Esophagus mucosa (tissue), 1 donor: Measurements from ENCODE around the gene DPPA2. TPM values are rescaled to one million over a fixed set of nuclear protein-coding genes. Genes with fewer than 3 reads are reported as not detected.

Source experiments
- ATAC-seq: fragments of 200-7000 bp; cut with Tn5 transposase; one replicate; pipeline ENCODE4 v1.9.1; 2020
- total RNA-seq: library from RNA; stranded (reverse); gene quantifications from one replicate; pipeline ENCODE4 v1.2.4, GENCODE V29; 2023
- donor health status: DM: yes; HTN: yes; CAD: no.

DPPA2 gene
- total RNA-seq, 1 donor from 2014 or later, result not detected

DNA sequence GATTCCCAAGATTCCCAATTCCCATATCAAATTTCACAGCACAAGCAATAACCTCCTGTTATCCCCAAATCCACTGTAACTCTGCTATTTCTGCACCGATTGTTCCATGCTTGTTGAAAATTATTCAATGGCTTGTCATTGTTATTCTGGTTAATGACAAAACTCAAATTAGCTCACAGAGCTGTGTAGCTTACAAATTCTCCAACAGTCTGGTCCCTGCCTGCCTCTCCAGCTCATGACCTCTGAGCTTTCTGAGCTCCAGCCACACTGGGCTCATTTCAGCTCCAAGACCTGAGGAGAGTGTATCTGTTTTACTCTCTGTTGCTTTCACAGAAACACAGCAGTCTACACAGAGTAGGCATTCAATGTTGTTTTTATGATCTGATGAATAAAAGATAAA, 3.3 kb downstream of the DPPA2 start:
- ATAC-seq, result no peak

GRCh38 chr3:109297496-109297895, 18.8 kb downstream of the DPPA2 start:
- ATAC-seq, result no peak

- no peak for ATAC-seq
Observed at GRCh38 chr3:109284071-109284470, 32.2 kb downstream of the DPPA2 start.

DNA sequence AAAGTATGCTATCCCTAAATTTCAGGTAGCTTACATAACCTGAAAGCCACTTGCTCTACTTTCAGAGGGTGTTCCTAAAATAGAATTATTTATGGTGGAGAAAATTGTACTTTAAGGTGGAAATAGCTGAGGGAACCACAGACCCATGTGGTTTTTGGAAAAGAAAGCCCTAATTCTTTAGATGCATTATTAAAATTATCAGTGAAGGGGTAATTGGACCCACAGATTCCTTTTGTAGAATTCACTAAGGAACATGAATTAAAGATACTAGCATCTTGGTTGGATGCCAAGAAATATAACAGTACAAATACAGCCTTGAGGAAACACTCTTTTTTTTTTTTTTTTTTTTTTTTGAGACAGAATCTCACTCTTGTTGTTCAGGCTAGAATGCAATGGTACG, 37.8 kb downstream of the DPPA2 start:
- ATAC-seq, result no peak

DNA sequence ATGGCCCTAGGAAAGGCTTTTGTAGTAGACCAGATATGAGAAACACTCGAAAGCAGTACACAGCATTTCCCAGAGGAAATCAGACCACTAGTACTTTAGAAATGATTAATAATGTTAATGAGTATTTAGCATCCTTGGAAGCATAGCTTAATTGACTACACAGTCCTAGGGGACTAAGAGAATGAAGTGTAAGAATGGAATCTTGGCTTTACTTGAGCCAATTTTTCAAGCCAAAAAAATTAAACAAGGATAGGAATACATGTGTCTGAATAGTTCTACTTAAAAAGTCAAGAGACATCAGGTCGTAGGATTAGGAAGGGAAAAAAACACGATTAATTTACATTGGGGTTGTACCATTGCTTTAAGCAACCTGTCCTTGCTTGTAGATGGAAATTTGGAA, 38.2 kb downstream of the DPPA2 start:
- ATAC-seq, result no peak

DNA sequence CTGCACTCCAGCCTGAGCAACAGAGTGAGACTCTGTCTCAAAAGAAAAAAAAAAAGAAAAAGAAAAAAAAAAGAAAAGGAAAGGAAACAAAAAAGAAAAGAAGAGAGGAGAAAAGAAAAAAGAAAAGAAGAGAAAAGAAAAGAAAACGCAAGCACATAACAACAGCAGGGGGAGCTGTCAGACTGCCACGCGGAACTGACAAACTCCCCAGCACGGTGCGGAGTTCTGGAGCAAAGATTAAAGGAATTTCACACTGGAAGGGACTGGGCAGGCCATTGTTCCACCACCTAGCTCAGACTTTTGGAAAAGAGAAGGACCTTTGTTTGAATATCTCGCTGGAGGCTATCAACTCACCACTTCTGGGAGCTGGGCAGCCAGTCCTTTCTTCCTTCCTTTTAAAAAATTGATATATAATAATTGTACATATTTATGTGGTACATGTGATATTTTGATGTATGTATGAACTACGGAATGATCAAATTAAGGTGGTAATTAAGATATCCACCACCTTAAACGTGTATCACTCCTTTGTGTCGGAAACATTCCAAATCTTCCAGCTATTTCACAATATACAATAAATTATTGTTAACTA, 40.5 kb downstream of the DPPA2 start:
- no peak for ATAC-seq

GRCh38 chr3:109270779-109271178, 45.5 kb downstream of the DPPA2 start:
- ATAC-seq, result no peak

DNA sequence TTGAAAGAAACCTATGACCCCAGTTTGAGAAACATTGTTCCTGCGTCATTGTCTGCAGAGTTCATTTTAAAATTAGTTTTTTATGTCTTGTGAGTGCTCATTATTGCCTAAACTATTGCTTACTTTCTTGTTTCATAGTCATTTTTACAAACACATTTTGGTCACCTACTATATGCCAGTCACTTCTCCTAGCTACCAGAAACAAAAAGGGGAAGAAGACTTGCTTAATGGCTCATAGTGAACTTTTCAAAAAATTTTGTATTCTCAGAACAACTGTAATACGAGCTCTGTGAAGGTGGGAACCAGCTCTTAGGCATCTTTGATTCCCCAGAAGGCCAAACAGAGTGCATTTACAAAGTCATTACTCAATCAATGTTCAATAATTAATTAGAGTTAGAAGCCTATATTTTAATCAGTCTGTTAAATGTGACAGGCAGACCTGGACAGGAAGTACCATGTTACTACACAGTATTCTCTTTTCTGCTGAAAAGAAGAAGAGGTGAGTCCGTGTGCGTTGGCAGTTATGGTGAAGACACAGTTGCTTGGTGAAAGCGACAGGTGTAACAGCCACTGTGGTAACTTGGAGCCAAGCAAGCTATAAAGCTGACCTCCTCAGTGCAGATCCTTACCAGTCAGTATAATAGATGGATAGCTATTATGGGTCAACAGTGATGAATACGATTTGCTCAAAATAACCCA, 46.6 kb downstream of the DPPA2 start:
- no peak for ATAC-seq

DNA sequence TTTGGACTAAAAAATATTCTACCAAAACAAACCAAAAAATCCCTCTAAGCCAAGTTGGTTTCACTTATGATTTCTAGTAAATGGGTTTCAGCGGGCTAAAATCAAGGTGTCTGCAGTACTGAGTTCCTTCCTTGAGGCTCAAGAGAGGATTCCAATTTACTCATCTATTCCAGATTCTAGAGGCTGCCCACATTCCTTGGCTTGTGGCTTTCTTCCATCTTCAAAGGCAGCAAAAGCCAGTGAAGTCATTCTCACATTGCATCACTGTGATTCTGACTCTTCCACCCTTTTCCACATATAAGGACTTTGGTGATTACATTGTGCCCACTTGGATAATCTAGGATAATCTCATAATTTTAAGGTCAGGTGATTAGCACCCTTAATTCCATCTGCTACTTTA, 48.1 kb downstream of the DPPA2 start:
- ATAC-seq, result no peak

DNA sequence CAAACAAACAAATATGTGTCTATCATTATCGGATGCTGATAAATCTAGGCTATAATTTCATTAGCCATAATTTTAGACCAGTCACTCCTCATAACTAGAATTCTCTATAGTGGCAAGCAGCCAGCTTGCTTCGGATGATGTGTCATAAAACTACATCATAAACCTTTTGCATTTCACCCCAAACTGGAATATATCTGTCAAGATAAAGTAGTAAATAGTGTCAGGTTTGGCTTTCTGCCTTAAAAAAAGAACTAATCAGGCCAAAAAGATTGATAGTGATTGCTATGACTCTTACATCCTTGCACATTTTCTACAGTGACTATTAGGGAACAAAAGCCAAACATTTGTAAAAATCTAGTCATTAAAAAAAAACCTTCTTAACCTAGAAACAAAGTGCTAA, 51.0 kb downstream of the DPPA2 start:
- no peak for ATAC-seq

DNA sequence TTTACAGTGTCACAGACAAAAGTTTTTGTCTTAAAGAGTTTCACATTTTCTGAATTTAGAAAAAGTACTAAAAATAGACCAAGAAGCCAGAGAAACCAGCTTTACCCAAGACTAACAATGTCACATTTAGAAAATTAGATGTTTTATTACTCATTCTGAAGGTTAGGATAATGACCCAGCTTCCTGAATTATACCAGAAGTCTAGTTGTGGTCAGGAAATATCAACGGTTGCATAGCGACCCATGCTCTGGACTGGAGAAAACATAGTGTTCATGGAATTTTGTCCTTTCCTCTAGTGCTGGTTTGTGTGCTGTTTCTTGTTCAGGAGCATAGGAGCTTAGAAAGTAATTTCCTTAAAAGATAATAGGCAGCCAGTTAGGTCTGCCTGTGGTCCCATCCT, 59.0 kb downstream of the DPPA2 start:
- no peak for ATAC-seq

DNA sequence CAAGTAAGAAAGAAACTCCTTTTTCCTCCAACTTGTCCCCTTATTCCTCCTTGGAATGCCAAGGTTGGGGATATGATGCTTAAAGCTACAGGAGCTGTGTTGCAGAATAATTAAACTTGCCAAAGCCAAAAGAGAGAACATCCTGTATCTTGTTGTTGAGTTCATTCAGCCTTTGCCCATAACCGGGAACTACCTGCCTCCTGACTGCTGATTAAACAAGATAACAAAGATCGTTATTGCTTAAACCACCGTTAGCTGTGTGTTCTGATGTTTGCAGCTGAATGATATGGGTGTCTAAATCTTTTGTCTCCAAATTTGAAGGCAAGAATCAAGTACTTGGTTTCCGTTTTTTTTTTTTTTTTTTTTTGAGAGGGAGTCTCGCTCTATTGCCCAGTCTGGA, 61.5 kb downstream of the DPPA2 start:
- no peak for ATAC-seq

DNA sequence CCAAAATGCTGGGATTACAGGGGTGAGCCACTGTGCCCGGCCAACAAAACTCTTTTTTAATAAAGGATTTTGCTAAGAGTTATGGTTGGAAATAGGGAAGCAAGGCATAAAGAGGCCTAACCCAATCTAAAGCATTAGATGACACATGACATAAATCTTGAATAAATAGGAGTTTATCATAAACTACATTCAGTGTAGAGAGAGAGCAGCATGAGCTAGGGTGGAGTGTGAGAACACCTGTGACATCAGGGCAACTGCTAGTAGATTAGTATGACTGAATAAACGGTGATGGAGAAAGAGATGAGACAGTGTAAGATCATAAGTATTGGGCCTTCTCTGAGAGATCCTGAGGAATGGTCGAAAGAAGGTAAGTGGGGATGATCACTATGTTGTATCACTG, 63.7 kb downstream of the DPPA2 start:
- ATAC-seq, result no peak

Other genes with a start within 250 kb of the DPPA2 start
- not detected for gene MORC1, start 198.4 kb downstream of the DPPA2 start, total RNA-seq
- gene C3orf85, start 179.8 kb downstream of the DPPA2 start, total RNA-seq, result not detected
- gene DPPA4, start 21.0 kb upstream of the DPPA2 start, total RNA-seq, result not detected